HFFc6 (cell line): ENCODE results near the gene COMMD1. TPM values are rescaled to one million over a fixed set of nuclear protein-coding genes. Genes with fewer than 3 reads are reported as not detected.

Experiments
- DNase-seq: peaks from one replicate; pipeline ENCODE4 v3.0.0-alpha.2; 2018
- H3K27ac Mint-ChIP-seq: 2 replicates; pipeline ENCODE4 v1.8.0; 2020; ENCODE audit warnings: mild to moderate bottlenecking, mixed read lengths
- H3K27me3 Mint-ChIP-seq: 2 replicates; pipeline ENCODE4 v1.8.0; 2021; ENCODE audit warnings: mild to moderate bottlenecking, moderate library complexity, mixed read lengths; ENCODE audit not compliant: insufficient read depth
- H3K36me3 Mint-ChIP-seq: 2 replicates; pipeline ENCODE4 v1.8.0; 2021; ENCODE audit warnings: low read depth, mixed read lengths
- H3K4me1 Mint-ChIP-seq: 2 replicates; pipeline ENCODE4 v1.8.0; 2020; ENCODE audit warnings: low read depth, mixed read lengths
- H3K4me3 Mint-ChIP-seq: 2 replicates; pipeline ENCODE4 v1.8.0; 2020; ENCODE audit warnings: mild to moderate bottlenecking, moderate library complexity, mixed read lengths
- H3K9me3 Mint-ChIP-seq: 2 replicates; pipeline ENCODE4 v1.8.0; 2020; ENCODE audit warnings: mild to moderate bottlenecking, mixed read lengths
- total RNA-seq, 6 experiments: library from RNA; stranded (reverse); fragmentation: NEBNext Ultra II Directional; extraction: Animal tissue kit (Norgen Biotek cat#: 25700); gene quantifications; 2 replicates in 1 of 6; 3 replicates in 5 of 6; pipeline ENCODE4 v1.2.3, GENCODE V29; 2021
- TF ChIP-seq, protein P1 (sequence below): fragments of 200-600 bp; sonication (generic); IDR thresholded peaks from 2 replicates; pipeline ENCODE4 v1.5.0; 2021; ENCODE audit warnings: antibody characterized with exemption, mild to moderate bottlenecking

COMMD1 gene
- total RNA-seq, 6 experiments from 2014 or later: 41.1 to 53.6 (median 48.3) TPM

DNA sequence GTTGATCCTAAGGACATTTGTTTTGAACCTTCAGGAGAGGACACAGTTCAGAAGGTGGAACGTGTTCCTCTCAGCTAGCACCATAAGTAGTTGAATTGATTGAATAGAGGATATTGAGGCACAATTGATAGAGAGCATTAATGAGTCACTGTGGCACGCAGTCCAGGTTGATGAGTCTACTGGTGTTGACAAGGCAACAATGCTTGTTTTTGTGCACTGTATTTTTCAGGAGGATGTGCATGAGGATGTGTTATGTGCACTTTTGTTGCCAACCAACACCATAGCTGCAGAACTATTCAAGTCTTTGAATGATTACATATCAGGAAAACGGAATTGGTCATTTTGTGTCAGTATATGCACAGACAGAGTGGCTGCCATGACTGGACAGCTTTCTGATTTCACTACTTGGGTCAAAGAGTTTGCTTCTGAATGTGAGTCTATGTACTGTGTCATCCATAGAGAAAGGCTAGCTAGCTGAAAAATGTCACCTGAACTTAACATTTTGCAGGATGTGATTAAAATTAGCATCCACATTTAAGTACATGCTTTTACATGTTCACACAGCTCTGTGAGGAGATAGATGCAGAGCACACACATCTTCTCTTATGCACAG lies 150.4 kb downstream of the COMMD1 start:
- no peaks in the 10 kb centered on the region for H3K27me3 Mint-ChIP-seq
- peaks cover 19% of the 10 kb centered on the region for H3K4me1 Mint-ChIP-seq
- TF ChIP-seq, protein P1, sequence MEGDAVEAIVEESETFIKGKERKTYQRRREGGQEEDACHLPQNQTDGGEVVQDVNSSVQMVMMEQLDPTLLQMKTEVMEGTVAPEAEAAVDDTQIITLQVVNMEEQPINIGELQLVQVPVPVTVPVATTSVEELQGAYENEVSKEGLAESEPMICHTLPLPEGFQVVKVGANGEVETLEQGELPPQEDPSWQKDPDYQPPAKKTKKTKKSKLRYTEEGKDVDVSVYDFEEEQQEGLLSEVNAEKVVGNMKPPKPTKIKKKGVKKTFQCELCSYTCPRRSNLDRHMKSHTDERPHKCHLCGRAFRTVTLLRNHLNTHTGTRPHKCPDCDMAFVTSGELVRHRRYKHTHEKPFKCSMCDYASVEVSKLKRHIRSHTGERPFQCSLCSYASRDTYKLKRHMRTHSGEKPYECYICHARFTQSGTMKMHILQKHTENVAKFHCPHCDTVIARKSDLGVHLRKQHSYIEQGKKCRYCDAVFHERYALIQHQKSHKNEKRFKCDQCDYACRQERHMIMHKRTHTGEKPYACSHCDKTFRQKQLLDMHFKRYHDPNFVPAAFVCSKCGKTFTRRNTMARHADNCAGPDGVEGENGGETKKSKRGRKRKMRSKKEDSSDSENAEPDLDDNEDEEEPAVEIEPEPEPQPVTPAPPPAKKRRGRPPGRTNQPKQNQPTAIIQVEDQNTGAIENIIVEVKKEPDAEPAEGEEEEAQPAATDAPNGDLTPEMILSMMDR: no peak
- H3K4me3 Mint-ChIP-seq: no peak overlapping the region
- no peak for DNase-seq
- no peaks in the 10 kb centered on the region for H3K9me3 Mint-ChIP-seq
- no peaks in the 10 kb centered on the region; the same call in 1 of the 2 replicates for H3K36me3 Mint-ChIP-seq
- no peak overlapping the region for H3K27ac Mint-ChIP-seq

DNA sequence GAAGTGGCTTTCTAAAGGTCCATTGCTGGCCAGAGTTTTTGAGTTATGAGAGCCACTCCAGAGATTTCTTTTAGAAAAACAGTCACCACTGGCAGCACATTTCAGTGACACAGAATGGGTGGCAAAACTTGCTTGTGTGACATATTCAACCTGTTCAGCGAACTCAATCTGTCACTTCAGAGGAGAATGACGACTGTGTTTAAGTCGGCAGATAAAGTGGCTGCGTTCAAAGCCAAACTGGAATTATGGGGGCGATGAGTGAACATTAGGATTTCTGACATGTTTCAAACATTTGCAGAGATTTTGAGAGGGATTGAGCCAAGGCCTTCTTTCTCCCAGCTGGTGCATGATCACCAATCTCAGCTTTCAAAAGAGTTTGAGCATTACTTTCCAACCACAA lies 150.9 kb downstream of the COMMD1 start:
- Mint-ChIP-seq H3K9me3 (no peaks in the 10 kb centered on the region), H3K4me3 (no peak overlapping the region), H3K27ac (no peak overlapping the region), H3K27me3 (no peaks in the 10 kb centered on the region), H3K4me1 (peaks cover 19% of the 10 kb centered on the region), H3K36me3 (no peaks in the 10 kb centered on the region; the same call in 1 of the 2 replicates)
- TF ChIP-seq, protein P1: no peak
- DNase-seq: no peak

DNA sequence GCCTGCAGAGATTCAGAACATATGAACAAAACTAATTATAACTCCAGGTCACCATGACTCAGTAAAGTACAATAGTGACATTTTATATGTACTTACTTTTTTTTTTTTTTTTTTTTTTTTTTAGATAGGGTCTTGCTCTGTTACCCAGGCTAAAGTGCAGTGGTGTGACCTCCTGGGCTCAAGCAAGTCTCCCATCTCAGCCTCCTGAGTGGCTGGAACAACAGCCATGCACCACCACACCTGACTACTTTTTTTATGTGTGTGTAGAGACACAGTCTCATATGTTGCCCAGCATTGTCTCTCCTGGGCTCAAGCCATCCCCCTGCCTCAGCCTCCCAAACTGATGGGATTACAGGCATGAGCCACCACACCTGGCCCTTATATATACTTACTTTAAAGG lies 159.8 kb downstream of the COMMD1 start:
- Mint-ChIP-seq H3K4me3 (no peak overlapping the region), H3K27me3 (no peaks in the 10 kb centered on the region; the same call in 1 of the 2 replicates), H3K4me1 (no peaks in the 10 kb centered on the region), H3K27ac (no peak overlapping the region), H3K36me3 (no peaks in the 10 kb centered on the region), H3K9me3 (no peaks in the 10 kb centered on the region)
- TF ChIP-seq, protein P1: no peak
- DNase-seq: no peak

DNA sequence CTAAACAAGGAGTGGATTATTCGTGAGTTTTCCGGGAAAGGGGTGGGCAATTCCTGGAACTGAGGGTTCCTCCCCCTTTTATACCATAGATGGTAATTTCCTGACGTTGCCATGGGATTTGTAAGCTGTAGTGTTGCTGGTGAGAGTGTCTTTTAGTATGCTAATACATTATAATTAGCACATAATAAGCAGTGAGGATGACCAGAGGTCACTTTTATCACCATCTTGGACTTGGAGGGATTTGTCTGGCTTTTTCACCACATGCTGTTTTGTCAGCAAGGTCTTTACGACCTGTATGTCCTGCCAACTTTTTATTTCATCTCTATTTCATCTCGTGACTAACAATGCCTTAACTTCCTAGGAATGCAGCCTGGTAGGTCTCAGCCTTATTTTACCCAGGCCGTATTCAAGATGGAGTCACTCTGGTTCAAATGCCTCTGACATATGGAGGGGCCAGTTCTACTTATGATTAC lies 165.7 kb downstream of the COMMD1 start:
- Mint-ChIP-seq H3K36me3 (peaks cover 9% of the 10 kb centered on the region; the same call in 1 of the 2 replicates), H3K27me3 (no peaks in the 10 kb centered on the region; the same call in 1 of the 2 replicates), H3K4me3 (no peak overlapping the region), H3K9me3 (no peaks in the 10 kb centered on the region), H3K4me1 (peaks cover 7% of the 10 kb centered on the region), H3K27ac (no peak overlapping the region)
- peak; percentile 18 for DNase-seq
- TF ChIP-seq, protein P1: no peak

DNA sequence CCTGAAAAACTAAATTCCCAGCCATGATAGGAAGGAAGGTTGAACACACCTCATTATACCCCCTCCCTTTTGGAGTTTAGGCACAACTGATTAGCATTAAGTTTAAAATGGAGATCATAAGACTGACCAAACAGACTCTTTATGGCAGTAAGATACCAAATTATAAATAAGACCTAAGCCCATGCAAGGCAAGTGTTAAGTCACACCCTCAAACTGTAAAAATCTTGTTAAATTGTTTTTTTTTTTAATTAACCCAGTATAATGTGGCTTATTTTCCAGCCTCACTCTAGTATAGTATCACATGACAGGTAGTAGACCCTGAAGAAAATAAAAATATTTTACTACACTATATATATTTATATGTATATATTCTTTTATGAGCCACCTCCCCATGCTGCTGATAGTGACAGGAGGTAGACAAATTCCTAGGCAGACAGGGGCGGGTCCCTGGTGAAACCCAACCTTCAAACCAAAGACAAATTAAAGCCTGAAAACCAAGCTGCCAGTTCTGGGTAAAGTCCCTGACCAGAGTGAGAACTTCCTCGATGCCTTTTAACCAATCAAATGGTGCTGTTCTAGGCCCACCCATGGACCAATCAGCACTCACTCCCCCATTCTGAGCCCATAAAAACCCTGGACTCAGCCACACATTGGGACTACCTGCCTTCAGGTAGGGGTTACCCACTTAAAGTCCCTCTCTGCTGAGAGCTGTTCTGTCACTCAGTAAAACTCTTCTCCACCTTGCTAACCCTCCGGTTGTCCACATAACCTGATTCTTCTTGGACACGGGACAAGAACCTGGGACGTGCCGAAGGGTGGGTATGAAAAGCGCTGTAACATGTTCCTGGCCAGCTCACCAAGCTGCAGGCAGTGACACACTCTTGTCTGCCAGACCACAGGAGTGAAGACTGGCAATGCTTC lies 166.5 kb downstream of the COMMD1 start:
- TF ChIP-seq, protein P1: no peak
- no peaks in the 10 kb centered on the region; the same call in 1 of the 2 replicates for H3K27me3 Mint-ChIP-seq
- no peak for DNase-seq
- no peak overlapping the region for H3K4me3 Mint-ChIP-seq
- no peaks in the 10 kb centered on the region for H3K9me3 Mint-ChIP-seq
- peaks cover 9% of the 10 kb centered on the region; the same call in 1 of the 2 replicates for H3K36me3 Mint-ChIP-seq
- H3K27ac Mint-ChIP-seq: no peak overlapping the region
- H3K4me1 Mint-ChIP-seq: peaks cover 7% of the 10 kb centered on the region
